Stimulated activated CD4-positive, alpha-beta T cell treated with anti-CD3 and anti-CD28 coated beads, Interleukin-2, amount 100 ng/mL, for 4 hours (primary cell): ENCODE results near the gene ALDH3B1.

Experiments
- DNase-seq: peaks from one replicate; pipeline ENCODE4 v3.0.0-alpha.2; 2020; ENCODE audit warnings: low read depth

ALDH3B1 gene

DNA sequence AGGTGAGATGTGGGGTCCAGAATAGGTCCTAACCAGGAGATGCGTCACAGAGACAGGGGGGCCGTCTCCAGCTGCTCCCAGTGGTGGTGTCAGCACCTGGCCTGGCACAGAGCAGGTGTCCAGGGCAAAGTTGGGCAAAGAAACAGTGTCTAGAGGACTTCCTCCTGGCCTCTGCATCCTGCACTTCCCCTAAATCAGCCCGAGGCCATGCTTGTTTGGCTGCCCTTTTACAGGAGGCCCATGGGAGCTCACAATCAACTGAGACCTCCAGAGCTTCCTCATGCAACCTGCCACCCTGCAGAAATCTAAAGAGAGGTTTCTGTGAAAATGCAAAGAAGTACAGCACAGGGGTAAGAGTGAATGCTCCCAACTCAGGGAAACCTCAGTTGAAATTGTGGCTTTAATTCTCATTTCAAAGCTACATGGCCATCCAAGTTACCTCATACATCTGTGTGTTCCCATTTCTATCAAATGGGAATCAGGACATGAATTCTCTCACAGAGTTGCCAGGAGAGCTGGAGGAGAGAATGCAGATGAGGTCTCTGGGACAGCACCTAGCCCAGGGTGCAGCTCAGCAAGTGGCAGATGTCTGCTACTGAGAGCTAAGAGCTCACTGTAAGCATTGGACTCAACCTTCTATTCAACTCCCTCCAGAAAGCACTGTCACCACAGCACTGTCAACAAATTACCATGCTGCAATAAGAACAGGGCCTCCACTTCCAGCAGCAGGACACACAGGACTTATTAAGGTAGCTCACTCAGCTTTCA, 61.3 kb downstream of the ALDH3B1 start:
- DNase-seq, result no peak

DNA sequence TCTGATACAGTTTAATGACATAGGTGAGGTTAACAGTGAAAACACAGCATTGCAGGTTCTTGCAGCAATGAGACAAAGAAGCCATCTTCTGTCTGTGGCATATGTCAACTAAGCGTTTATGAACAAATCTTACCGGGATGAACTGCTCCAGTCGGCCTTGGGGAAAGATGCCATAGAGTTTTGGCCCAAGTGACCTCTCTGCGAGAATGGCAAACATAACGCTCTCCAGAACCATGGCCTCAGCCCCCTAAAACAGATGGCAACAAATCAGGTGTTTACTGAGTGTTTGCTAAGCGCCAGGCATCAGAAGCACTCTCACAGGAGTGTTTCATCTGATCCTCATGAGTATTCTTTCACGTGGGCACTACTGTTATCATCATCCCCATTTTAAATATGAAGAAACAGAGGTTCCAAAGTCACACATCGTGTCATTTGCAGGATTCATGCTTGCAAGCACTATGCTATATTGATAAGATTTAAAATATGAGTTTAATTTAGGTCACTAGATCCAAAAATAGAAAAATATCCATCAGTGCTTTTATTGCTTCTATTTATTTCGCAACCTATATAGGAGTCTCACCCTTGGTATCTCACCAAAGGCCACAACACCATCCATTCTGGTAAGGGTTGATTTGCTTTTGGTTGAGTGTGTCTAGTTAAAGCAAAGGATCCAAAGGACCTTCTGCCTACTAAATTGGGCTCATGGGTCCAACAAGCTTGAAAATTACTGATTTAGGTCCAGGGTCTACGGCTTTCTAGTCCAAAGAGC, 64.6 kb downstream of the ALDH3B1 start:
- DNase-seq, result no peak

DNA sequence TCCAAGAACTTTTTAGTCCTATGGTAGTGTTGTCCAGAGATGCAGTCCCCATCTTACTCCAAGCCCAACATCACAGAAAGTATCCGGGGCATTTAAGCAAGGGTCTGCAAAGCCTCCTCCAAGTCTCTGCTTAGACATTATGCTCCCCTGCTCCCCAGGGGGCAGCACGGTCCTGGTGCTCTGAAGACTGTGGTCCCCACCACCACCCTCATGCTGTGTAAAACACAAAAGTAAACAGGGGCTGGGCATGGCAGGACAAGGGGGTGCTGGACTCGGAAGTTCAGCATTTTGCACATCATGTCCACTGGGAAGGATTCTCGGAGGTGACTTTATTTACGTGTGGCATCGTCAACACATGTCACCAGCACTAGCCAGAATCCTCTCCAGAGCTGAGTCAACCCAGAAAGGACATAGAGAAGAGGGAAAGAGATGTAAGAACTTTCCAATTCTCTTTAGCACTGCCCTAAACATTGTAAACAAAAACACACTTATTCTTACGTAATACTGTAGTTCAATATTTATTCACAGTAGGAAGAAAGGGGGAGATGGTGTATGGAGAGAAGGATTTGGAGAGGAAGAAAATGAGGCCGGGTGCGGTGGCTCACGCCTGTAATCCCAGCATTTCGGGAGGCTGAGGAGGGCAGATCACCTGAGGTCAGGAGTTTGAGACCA, 66.4 kb downstream of the ALDH3B1 start:
- DNase-seq, result no peak

DNA sequence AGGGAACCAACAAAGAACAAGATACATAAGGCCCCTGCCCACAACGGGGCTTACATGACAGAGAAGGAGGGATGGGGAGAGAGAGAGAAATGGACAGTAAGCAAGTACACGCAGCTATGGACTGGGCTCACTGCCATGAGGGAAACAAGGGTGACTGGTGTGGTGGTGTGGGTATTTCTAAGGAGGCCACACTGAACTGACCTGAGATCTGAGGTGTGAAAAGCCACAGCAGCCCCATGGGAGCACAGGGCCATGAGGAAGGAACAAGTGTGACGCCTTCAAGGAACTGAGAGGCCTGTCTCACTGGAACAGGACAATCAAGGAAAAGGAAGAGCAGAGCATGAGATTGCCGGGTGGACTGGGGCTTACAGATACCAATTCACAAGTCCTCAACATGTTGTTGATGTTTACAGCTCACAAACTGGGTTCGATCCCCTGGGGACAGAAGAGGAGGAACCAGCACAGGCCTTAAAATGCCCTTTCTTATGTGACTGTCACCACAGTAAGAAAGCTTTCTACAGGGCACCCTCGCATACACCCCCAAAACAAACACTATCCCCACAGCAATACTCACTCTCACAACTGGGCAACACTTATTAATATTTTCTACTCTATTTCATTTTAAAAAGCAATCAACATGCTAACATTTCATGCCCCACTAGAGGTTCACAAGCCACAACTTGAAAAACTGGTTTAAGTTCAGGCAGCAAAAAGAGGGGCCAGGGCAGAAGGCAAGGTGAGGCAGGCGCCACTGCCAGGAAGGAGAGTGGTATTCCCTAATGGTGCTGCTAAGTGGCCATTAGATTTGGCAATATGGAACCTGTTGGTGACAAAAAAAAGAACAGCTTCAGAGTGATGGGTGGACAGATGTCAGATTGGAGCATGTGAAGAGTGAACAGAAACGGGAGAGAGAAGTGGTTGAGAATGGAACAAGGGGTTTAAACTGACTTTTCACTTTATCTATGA, 67.8 kb downstream of the ALDH3B1 start:
- DNase-seq, result no peak
